Neural progenitor cell (in vitro differentiated cells): ENCODE measurements around the gene SNUPN.

ENCODE experiments used
- CTCF ChIP-seq: fragments of 200-600 bp; sonication (generic); IDR thresholded peaks from 2 replicates; pipeline ENCODE4 v1.5.1; 2017; ENCODE audit warnings: antibody characterized with exemption, mild to moderate bottlenecking
- EZH2 ChIP-seq: fragments of 200-600 bp; sonication (generic); IDR thresholded peaks from 2 replicates; pipeline ENCODE4 v1.6.1; 2017; ENCODE audit warnings: antibody characterized with exemption, mild to moderate bottlenecking, moderate library complexity
- EZH2phosphoT487 ChIP-seq: fragments of 200-600 bp; sonication (generic); IDR thresholded peaks from 2 replicates; pipeline ENCODE4 v1.6.1; 2017; ENCODE audit warnings: antibody characterized with exemption

- TF ChIP-seq CTCF (no peak), EZH2 (no peak), EZH2phosphoT487 (no peak)
These were observed 43.8 kb upstream of the SNUPN start for GRCh38 chr15:75669191-75669878.
